ENCODE results near the gene RFX6.
"Not testable (repeated sequence)": the region's sequence is repeated elsewhere in the genome, so short reads cannot be mapped to it uniquely, and the experiment has no call there.

The RFX6 gene, protein sequence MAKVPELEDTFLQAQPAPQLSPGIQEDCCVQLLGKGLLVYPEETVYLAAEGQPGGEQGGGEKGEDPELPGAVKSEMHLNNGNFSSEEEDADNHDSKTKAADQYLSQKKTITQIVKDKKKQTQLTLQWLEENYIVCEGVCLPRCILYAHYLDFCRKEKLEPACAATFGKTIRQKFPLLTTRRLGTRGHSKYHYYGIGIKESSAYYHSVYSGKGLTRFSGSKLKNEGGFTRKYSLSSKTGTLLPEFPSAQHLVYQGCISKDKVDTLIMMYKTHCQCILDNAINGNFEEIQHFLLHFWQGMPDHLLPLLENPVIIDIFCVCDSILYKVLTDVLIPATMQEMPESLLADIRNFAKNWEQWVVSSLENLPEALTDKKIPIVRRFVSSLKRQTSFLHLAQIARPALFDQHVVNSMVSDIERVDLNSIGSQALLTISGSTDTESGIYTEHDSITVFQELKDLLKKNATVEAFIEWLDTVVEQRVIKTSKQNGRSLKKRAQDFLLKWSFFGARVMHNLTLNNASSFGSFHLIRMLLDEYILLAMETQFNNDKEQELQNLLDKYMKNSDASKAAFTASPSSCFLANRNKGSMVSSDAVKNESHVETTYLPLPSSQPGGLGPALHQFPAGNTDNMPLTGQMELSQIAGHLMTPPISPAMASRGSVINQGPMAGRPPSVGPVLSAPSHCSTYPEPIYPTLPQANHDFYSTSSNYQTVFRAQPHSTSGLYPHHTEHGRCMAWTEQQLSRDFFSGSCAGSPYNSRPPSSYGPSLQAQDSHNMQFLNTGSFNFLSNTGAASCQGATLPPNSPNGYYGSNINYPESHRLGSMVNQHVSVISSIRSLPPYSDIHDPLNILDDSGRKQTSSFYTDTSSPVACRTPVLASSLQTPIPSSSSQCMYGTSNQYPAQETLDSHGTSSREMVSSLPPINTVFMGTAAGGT

GRCh38 chr6:116876635-116877611 is at the start of gene RFX6:
Gene RFX6 (plus strand): TSS chr6:116877242. CDS start chr6:116877276, 34 bp downstream.
- no peak for DNase-seq (ENCODE audit: low spot score)

- no peak for DNase-seq (ENCODE audit: low spot score)
These were observed 49.3 kb upstream of the RFX6 start for GRCh38 chr6:116827561-116828240.

DNA sequence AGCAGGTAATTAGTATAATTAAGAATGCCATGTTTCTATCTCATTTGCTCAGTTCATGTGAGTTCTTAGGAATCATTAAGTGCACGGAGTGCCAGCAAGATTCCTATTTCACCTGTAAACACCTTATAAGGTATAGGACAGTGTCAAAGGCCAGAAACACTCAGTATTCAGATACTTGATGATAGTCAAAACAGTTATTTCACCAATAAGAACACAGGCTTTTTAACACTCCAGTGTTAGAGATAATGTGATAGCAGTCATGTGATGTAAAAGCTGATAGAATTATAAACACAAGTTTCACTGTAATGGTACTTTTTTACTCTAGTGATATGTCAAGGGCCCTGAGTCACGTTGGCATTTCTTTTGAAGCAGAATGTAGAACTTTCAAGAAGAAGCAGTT is 48.1 kb upstream of the RFX6 start, which contains the start of gene GPRC6A:
Gene GPRC6A, minus strand, starts transcription at position 101 of the 400 bp plus-strand sequence. Its CDS starts 70 bp downstream, at position 31.
- DNase-seq (ENCODE audit: low spot score), result no peak

DNA sequence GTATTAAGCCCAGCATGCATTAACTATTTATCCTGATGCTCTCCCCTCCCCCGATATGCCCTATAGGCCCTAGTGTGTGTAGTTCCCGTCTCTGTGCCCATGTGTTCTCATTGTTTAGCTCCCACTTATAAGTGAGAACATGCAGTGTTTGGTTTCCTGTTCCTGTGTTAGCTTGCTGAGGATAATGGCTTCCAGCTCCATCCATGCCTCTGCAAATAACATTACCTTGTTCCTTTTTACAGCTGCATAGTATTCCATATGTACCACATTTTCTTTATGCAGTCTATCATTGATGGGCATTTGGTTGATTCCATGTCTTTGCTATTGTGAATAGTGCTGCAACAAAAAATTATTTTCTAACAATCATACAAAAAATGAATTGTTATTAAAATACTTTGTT is 42.5 kb upstream of the RFX6 start:
- DNase-seq (ENCODE audit: low spot score), result not testable (repeated sequence)

- no peak for DNase-seq (ENCODE audit: low spot score)
These were observed 40.3 kb upstream of the RFX6 start for GRCh38 chr6:116836606-116837342.

GRCh38 chr6:116840091-116840490 is 37.0 kb upstream of the RFX6 start:
- DNase-seq (ENCODE audit: low spot score), result no peak

GRCh38 chr6:116842459-116842858 is 34.6 kb upstream of the RFX6 start:
- DNase-seq (ENCODE audit: low spot score), result no peak

GRCh38 chr6:116847227-116847626 is 29.8 kb upstream of the RFX6 start:
- no peak for DNase-seq (ENCODE audit: low spot score)

DNA sequence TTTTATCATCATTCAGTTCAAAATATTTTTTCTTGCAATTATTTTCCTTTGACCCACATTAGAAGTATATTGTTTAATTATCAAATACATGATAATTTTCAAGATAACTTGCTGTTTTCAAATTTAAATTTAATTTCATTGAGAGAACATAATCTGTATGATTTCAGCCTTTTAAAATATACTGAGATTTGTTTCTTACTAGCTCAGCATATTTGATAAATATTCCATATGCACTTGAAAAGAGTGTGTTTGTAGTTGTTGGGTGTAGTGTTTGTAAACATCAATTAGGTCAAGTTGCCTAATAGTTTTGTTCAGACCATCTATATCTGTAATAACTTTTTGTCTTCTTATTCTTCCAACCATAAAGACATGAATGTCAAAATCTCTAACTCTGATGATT is 19.0 kb upstream of the RFX6 start:
- DNase-seq (ENCODE audit: low spot score), result no peak

DNA sequence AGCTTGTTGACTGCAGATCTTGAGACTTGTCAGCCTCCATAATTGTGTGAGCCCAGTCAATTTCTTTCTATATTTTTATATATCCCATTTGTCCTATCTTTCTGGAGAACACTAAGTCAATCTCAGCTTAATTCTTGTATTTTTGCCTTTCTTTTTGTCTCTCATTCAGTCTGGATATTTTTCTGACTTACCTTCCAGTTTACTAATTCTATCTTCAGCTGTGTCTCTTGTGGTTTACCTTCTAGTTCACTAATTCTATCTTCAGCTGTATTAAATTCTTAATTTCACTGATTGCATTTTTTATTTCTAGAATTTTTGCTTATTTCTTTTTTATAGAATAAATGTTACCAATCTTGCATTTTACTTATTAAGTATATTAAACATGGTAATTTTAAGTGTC is 17.8 kb upstream of the RFX6 start:
- no peak for DNase-seq (ENCODE audit: low spot score)

- DNase-seq (ENCODE audit: low spot score), result no peak
These were observed 10.7 kb upstream of the RFX6 start for GRCh38 chr6:116866281-116866871.

- no peak for DNase-seq (ENCODE audit: low spot score)
These were observed 4.3 kb upstream of the RFX6 start for GRCh38 chr6:116872771-116873170.

DNA sequence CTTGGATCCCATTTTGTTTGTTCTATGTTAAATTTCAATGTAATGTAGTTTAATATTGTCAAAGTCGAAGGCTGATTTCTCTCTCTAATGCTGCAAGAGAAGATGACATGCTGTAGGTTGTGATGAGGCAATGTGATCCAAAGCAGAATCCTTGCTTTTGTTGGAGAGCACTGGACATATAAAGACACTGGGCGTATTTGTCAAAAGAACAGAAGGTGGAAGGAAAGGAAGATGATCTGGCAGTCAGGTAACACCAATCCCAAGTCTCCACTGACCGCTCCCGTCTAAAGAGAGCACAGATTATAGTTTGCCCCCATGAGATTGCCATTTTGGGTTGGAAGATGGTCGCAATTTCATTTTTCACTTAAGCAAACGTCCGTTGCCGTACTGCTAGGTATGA is 935 bp upstream of the RFX6 start:
- DNase-seq (ENCODE audit: low spot score), result no peak

GRCh38 chr6:116877743-116878142 is 701 bp downstream of the RFX6 start:
- no peak for DNase-seq (ENCODE audit: low spot score)

DNA sequence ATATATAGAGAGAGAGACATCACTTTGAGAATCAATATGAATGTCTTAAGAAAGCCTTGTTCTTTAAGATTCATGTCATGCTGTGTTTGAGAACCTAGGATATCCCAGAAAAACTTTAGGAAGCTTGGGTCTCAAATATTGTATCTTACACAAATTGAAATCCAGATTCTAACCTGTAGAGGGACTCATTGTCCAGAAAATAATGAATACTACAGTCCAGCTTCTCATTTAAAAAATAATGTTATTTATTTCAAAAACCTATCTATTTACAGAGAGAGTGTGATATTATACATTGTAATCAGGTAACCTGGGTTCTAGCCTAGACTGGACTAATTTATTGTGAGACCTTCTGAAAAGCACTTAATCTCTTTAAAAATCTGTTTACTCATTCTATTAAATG is 4.2 kb downstream of the RFX6 start:
- DNase-seq (ENCODE audit: low spot score), result no peak

DNA sequence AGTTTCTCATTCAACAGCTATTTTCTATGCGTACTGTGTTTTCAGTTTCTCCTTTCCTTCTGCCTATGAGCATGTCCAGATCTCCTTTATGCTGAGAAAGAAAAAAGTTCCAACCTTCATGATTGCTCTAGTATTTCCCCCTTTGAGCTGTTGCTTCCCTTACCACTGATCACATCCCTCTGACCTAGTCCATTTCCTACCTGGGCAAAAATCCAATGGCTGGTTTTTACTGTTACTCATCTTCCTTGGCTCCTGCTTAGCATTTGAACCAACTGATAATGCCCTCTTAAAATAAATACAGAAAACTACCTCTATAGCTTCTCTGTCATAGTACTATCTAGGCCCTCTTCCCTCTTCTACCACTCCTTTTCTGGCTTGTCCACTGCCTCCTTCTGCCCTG is 6.0 kb downstream of the RFX6 start:
- no peak for DNase-seq (ENCODE audit: low spot score)

GRCh38 chr6:116884530-116884929 is 7.5 kb downstream of the RFX6 start:
- DNase-seq (ENCODE audit: low spot score), result no peak

DNA sequence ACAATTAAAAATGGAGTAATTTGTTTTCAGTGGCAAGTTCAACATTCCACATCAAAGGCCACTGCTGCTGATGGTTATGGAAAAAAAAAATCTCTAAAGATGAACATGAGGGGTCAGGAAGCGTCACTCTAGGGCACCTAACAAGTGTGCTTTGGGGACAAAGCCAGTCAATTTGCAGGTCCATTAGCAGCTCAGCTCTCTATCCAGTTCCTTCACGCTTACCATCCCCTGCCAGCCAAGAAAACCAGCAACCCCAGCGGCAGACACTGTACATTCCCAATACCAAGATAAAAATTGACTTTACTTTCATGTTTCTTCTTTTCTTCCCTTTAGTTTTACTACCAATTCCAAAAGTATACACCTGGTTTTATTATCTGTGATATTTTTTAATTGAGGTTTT is 10.1 kb downstream of the RFX6 start:
- DNase-seq (ENCODE audit: low spot score), result no peak

- no peak for DNase-seq (ENCODE audit: low spot score)
These were observed 10.9 kb downstream of the RFX6 start for GRCh38 chr6:116887894-116888293.

- no peak for DNase-seq (ENCODE audit: low spot score)
These were observed 11.8 kb downstream of the RFX6 start for GRCh38 chr6:116888732-116889360.

All from CD4-positive, alpha-beta T cell treated with Interleukin-15 for 4 hours (primary cell).